ENCODE data around the gene ANKFN1.

- TF ChIP-seq POLR2A (IDR thresholded peaks at IDR 0.05): no peak
- TF ChIP-seq, protein P1, sequence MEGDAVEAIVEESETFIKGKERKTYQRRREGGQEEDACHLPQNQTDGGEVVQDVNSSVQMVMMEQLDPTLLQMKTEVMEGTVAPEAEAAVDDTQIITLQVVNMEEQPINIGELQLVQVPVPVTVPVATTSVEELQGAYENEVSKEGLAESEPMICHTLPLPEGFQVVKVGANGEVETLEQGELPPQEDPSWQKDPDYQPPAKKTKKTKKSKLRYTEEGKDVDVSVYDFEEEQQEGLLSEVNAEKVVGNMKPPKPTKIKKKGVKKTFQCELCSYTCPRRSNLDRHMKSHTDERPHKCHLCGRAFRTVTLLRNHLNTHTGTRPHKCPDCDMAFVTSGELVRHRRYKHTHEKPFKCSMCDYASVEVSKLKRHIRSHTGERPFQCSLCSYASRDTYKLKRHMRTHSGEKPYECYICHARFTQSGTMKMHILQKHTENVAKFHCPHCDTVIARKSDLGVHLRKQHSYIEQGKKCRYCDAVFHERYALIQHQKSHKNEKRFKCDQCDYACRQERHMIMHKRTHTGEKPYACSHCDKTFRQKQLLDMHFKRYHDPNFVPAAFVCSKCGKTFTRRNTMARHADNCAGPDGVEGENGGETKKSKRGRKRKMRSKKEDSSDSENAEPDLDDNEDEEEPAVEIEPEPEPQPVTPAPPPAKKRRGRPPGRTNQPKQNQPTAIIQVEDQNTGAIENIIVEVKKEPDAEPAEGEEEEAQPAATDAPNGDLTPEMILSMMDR (IDR thresholded peaks at IDR 0.05): no peak
Measured at GRCh38 chr17:56300144-56300543, 146.9 kb downstream of the ANKFN1 start.
